Stimulated activated CD4-positive, alpha-beta T cell treated with anti-CD3 and anti-CD28 coated beads, Interleukin-4, amount 100 ng/mL, for 4 hours (primary cell): ENCODE results near the gene PTGES3L.
A peak's percentile ranks its signal among the peaks of the same experiment; 100 is the strongest.
"Not testable (repeated sequence)": the region's sequence is repeated elsewhere in the genome, so short reads cannot be mapped to it uniquely, and the experiment has no call there.

Source experiments
- DNase-seq, 2 experiments: peaks; one replicate each; pipeline ENCODE4 v3.0.0-alpha.2; 2020

The PTGES3L gene

DNA sequence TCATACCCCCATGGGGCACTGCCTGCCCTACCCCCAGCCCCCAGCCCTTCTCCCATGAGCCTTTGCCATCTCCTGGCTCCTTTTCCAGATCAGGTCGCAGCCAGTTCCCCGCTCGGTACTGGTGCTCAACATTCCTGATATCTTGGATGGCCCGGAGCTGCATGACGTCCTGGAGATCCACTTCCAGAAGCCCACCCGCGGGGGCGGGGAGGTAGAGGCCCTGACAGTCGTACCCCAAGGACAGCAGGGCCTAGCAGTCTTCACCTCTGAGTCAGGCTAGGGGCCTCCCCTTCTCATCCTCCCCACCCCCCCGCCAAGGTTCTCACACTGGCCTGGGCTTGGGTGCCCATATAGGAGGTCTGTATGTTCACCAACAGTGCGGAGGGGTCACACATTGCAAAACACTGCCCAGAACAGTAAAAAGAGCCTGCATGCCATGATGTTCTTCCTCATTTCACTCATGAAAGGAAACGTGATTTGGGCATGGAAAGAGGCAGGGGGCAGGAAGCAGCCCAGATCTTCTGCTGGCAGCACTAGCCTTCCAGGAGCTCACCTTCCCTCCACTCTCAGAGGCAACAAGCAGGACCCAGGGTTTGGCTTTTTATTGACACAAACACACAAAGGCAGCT lies 34.3 kb upstream of the PTGES3L start:
- no peak for DNase-seq

DNA sequence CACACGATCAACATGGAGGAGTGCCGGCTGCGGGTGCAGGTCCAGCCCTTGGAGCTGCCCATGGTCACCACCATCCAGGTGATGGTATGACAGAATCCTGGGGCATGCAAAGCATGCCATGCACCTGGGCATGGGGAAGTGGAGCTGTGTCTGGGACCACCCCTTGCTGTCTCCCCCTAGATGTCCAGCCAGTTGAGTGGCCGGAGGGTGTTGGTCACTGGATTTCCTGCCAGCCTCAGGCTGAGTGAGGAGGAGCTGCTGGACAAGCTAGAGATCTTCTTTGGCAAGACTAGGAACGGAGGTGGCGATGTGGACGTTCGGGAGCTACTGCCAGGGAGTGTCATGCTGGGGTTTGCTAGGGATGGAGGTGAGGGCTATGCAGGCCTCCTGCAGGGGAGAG lies 33.4 kb upstream of the PTGES3L start:
- DNase-seq: no peak

DNA sequence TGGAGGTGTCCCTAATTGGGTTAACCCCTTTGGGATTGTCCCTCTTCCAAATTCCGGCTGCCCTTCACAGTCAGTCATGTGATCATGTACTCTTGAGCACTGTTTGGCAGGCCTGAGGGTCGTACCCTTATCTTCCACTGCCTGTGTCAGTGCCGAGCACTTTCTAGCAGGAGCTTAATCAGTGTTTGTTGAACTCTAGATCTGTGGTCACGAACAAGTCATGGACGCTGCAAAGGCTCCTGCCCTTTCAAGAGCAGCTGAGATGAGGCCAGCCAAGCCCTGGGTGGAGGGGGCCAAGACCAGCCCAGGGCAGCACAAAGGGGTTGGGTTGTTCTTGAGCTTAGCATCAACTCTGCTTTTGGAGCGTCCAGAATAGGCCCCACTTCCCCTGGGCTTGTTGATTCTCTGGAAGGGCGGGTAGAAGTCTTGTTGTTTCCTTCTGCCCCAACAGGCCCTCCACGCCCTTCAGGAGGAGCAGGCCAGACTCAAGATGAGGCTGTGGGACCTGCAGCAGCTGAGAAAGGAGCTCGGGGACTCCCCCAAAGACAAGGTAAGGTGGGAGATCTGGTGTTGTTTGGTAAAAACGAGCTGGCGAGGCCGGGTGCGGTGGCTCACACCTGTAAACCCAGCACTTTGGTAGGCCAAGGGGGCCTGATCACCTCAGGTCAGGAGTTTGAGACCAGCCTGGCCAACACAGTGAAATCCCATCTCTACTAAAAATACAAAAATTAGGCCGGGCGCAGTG lies 32.0 kb upstream of the PTGES3L start:
- no peak for DNase-seq

DNA sequence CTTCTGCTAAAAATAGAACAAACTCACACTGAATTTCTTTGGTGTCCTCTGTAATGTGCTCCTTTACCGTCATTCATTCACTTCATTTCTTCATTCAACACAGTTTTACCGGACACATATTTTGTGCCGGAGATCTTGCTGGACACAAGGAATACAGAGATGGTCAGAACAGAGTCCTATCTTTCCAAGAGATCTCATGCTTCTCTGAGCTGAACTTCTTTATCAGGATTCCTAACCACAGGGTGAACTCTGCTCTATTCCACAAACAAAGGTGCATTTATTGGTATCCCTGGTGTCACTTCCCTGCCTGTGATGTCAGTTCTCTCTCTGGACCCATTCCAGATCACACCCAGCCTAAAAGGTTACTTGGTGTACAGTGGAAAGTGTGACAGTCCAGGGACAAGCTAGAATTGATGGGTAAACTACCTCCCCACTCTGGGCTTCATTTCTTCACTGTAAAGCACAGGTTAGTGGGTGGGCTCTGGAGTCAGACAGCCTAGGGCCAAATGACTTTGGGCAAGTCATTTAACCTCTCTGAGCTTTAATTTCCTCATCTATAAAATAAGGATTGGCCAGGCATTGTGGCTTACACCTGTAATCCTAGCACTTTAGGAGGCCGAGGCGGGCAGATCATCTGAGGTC lies 30.9 kb upstream of the PTGES3L start:
- no peak for DNase-seq

DNA sequence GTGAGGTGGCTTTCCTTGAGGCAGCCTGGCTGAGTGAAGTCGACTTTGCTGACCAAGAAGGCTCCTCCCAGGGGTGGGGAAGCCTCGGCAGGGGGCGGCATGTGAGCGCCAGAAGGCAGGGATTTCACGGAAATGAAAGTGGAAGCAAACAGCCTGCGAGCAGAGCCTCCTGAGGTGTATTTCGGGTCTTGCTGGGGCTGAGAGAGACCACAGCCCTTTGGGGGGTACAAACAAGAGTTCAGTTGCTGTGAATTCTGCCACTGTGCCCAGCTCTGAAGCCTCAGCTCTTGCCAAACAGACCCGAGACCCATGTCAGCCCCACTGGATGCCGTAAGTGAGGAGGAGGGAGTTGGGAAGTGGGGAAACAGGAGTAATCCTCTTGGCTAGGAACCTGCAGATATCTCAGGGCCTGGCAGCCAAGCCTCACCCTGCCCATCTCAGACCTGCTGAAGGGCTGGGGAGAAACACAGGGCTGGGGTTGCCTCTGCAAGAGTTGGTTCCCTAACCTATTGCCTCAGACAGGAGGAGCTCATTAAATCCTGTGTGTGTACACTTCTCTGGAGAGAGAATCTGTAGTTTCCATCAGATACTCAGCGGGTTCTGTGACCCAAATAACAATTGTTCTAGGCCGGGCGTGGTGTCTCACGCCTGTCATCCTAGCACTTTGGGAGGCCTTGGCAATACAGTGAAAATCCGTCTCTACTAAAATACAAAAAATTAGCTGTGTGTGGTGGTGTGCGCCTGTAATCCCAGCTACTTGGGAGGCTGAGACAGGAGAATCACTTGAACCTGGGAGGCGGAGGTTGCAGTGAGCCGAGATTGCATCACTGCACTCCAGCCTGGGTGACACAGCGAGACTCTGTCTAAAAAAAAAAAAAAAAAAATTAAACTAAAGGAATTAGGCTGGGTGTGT lies 27.0 kb upstream of the PTGES3L start, which contains the start of gene IFI35:
Gene IFI35, plus strand, starts transcription at position 146 of the 913 bp plus-strand sequence. Its CDS starts 164 bp downstream, at position 310.
- DNase-seq: peak; percentile 79 to 90

DNA sequence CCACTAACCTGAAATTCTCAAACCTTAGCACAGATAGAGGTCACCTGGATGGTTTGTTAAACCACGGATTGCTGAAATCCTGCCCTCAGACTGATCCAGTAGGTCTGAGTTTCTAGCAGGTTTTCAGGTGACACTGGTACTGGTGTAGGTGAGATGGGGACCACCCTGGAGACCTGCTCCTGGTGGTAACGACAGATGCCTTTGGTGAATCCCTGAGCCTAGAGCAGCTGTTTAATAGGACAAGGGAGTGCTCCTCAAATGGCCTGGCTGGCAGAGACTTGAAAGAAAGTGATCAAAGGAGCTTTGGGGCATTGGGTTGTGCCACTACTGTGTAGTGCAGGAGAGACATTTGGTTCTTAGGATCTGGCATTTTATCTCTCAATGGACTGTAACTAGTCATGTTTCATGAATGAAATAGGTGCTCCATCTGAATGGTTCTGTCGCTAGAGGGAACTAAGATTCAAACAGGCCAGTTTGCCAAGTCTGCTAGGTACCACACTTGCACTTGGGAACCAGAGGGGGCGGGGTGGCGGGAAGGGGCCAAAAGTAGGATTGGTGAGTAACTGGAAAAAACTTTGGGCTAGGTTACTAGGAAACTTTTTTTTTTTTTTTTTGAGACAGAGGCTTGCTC lies 23.8 kb upstream of the PTGES3L start:
- DNase-seq: no peak

DNA sequence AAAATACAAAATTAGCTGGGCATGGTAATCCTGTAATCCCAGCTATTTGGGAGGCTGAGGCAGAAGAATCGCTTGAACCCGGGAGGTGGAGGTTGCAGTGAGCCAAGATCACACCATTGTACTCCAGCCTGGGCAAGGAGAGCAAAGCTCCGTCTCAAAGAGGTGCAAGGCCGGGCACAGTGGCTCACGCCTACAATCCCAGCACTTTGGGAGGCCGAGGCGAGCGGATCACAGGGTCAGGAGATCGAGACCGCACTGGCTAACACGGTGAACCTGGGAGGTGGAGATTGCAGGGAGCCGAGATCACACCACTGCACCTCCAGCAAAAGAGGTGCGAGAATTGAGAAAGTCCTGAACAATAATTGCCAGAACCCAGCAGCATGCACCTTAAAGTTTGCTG lies 21.0 kb upstream of the PTGES3L start:
- DNase-seq: not testable (repeated sequence)

DNA sequence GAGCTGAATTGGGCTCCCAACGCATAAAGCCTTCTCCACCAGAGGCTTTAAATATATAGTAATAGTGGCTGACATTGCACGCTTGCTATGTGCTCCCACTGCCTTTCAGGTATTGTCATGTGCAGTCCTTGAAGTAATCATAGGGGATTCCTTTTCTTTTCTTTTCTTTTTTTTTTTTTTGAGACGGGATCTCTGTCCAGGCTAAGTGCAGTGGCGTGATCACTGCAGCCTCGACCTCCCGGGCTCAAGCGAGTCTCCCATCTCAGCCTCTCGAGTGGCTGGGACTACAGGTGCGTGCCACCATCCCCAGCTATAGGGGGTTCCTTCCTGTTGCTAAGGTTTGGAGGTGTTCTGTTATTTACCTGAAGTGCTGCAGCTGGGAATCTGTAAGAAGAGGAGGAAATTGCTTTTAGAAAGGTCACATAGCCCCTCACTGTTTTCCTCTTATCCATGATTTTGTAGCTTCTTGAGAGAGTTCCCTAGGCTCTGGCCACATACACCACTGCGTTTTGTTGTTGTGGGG lies 19.2 kb upstream of the PTGES3L start:
- DNase-seq: no peak

DNA sequence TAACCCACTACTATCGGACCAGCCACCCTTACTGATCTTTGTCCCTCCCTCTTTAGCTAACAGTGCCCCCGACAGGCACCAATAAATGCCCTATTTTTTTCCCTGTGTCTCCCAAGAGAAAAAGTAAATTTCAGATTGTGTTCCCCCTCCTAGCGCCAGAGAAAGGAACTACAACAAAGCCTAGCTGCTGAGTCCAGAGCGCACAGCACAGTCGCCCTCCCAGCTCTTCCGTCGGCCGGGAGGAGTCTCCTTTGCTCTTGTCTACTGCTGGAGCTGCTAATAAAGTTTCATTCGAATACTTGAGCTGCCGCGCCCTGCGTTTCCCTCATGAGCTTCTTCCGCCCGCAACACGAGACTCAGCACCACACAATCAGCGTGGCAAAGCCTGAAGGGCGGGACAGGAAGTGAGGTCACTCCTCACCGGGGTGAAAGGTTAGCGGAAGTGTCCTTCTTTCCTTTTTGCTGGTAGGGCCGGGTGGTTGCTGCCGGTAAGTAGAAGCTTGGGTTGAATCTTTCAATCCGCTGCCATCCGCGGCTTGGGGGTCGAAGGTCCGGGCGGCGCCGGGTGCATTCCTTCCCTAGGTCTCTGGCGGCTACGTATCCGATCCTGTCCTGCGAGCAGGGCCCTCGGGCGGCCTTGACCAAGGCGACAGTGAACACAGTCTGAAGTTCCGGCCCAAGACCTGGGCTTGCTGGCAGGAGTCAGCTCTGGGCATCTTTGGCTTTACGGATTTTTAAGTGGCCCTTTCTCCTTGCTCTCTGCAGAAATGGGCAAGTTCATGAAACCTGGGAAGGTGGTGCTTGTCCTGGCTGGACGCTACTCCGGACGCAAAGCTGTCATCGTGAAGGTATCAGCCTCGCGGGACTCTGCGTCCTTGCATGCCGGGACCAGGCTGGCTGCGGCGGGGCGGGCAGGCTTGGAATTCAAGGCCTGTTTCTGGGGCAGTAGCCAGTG lies 18.4 kb upstream of the PTGES3L start, which contains the start of gene RPL27:
Gene RPL27, plus strand, starts transcription at position 436 of the 955 bp plus-strand sequence. Its CDS starts 332 bp downstream, at position 768.
- peak; percentile 89 to 98 for DNase-seq

DNA sequence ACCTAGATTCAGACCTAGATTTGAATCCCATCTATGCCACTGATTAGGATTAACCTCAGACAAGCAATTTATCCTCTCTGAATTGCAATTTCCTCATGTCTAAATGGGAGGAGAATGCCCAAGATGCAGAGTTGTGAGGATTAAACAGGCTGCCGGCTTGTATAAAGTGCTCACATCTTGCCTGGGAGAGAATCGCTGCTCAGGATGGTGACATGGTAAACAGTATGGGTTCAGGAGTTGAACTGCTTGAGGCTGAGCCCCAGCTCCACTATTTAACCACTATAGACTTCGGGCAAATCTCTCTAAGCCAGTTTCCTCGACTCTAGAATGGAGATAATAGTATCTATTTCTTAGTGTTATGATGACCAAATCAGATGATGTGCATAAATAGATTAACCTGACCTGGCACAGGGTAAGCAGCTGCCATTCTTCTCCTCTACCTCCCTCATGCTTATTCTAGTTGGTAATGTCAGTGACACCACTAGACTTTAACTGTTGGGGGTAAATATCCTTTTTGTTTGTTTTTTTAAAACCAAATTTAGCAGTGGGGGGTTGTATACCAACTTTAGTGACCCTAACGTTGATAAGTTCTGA lies 17.6 kb upstream of the PTGES3L start:
- no peak for DNase-seq

DNA sequence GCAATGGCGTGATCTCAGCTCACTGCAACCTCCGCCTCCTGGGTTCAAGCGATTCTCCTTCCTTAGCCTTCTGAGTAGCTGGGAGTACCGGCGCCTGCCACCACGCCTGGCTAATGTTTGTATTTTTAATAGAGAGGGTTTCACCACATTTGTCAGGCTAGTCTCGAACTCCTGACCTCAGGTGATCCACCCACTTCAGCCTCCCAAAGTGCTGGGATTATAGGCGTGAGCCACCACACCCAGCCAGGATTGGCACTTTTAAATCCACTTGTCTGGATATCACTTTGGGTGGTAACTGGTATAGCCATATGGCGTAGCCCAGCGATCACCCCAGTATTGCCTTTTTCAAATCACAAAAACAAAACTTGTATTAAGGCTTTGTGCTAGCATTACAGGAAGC lies 14.0 kb upstream of the PTGES3L start:
- not testable (repeated sequence) for DNase-seq

DNA sequence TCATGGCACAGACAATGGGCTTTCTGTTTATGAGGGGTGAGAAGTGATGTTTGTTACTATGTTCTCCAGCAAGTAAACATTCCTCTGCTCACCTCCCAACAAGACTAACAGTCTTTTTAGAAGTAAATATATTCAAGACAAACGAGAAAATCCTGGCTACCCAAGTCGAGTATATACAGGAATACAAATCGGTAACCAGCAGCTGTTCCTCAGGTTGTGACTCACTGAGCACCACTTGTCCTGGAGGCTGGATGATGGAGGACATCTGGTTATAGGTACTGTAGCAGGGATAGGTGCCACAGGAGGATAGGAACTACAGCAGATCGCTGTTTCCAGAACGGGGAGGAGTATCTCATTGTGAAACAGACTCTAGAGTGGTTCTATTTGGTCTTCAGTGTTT lies 13.0 kb upstream of the PTGES3L start:
- DNase-seq: no peak

DNA sequence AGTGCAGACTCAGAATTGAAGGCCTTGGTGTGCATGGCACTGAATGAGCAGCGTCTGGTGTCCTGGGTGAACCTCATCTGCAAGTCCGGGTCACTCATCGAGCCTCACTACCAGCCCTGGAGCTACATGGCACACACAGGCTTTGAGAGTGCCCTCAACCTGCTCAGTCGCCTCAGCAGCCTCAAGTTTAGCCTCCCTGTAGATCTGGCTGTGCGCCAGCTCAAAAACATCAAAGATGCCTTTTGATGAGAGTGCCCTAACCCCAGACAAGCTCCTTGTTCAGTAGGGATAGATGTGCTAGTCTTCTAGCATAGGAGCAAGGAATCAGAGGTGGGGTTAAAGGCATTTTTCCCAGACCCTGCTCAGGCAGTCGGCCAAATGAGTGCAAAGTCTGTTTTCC lies 11.6 kb upstream of the PTGES3L start:
- no peak for DNase-seq

DNA sequence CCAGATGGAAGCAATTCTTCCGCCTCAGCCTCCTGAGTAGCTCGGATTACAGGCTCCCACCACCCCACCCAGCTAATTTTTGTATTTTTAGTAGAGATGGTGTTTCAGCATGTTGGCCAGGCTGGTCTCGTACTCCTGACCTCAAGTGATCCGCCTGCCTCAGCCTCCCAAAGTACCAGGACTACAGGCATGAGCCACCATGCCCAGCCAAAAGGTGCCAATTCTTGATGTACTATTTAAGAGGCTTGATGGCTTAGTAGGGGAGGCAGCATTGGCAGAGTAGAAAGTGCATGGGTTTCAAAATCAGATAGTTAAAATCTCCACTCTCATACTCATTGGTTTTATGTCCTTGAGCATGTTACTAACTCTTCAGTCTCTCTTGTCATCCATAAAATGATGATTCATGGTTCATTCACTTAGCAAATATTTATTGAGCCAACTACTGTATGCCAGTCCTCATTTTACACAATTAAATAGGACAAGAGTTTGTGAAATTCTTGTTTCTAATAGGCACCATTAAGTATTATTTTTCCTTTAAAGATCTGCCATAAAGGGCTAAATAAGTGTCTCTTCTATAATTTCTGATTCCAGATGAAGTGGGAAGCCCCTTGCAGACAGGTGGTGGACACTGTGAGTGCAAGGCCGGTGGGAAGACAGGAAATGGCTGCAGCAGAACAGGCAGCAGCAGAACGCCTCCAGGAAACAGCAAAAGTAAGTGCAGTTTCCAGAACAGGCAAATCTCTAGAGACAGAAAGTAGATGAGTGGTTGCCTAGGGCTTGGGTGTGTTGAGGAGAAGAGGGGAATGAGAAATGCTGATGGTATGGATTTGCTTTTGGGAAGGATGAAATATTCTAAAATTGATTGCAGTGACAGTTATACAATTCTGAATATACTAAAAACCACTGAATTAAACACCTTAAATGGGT lies 10.1 kb upstream of the PTGES3L start:
- DNase-seq: no peak

DNA sequence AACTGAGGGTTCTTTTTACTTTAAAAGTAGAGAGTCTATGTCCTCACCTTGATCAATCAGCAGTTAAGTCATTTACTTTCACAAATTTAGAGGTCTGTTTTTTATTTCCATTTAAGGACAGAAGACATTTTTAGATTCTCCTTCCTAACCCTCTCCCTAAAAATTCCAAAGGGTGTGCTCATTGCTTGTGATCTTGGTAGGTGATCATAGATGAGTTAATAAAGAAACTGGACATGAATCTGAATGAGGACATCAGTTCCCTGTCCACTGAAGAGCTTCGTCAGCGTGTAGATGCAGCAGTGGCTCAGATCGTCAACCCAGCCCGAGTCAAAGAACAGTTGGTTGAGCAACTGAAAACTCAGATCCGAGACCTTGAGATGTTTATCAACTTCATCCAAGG lies 9.3 kb upstream of the PTGES3L start:
- DNase-seq: no peak

DNA sequence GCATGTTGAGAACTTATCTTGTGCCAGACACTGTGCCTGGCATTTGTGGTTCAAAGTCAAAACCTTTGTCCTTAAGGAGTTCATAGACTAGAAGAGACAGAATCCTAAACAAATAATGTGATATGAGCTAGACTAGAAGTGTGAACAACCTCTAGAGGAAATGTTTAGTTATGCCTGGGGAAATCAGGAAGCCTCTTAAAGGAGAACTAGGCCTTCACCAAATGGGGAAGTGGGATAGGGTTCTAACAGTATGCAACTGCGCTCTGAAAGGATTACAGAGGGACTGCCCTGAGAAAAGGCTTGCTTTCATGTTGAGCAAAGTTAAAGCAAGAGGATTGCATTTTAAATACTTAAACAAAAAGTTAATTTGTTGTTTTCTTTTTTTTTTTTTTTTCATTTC lies 5.3 kb upstream of the PTGES3L start:
- DNase-seq: no peak

DNA sequence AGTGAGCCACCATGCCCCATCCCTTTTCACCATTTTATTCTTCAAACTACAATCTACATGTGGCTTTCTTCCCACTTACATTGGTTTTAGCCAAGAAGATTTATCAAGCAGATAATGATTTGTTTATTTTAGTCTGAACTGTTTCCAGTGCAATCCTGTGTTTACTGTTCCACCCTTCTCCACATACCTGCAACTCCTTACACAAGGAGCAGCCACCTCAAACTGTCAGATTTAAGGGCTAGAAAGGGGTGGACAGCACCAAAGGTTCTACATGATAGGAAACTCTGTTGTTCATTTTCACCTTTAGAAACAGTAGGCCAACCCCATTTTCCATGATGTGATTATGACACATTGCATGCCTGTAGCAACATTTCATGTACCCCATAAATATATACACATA lies 2.4 kb upstream of the PTGES3L start:
- DNase-seq: no peak

DNA sequence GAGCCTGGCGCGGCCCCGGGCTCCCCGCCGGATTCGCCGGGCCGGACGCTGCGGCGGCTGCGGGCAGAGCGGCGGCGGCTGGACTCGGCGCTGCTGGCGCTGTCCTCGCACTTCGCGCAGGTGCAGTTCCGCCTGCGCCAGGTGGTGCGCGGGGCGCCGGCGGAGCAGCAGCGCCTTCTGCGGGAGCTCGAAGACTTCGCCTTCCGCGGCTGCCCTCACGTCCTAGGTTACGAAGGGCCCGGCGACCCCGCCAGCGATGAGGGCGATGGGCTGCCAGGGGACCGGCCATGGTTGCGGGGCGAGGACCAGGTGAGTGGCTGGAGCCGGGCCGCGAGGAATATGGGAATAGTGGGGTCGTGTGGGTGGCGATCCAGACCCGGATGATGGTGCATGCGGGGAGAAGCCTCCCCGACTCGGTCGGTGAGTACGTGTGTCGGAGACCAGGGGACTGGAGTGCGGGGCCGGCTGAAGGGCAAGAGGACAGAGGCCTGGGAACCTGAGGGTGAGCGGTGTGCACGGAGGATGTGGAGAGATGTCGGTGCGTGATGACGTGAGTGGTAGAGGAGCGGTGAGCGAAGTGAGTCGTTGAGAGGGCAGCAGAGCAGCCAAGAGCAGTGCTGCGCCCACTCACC lies 1.0 kb upstream of the PTGES3L start:
- DNase-seq: peak; percentile 56 to 69

DNA sequence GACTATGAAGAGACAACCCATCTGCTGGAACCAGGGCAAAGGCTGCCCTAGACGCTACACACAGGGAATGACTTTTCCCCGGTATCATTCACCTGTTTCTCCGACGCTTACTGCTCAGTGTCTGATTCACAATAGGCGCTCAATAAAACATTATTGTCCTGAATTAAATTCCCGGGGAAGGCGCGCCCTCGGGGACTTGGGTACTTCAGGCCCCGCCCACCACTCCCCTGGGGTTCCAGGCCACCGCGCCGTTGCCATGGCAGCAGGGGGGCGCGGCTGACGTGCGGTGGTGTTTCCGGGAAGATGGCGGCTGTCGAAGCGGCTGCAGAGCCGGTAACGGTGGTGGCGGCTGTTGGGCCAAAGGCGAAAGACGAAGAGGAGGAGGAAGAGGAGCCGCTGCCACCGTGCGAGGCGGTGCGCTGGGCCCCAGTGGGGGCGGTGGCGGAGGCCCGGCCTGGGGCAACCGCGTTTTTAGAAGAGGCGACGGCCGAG lies 440 bp upstream of the PTGES3L start, which contains the start of gene RUNDC1:
Gene RUNDC1, plus strand, starts transcription at position 292 of the 492 bp plus-strand sequence. Its CDS starts 12 bp downstream, at position 304.
- DNase-seq: peak; percentile 92
